Karpas-422 (cell line): Measurements from ENCODE around the gene RPL5. TPM values are rescaled to one million over a fixed set of nuclear protein-coding genes. Genes with fewer than 3 reads are reported as not detected.

Experiments
- DNase-seq: peaks from one replicate; pipeline ENCODE4 v3.0.0-alpha.2; 2015
- H2AFZ ChIP-seq: fragments of 200-600 bp; sonication (generic); 2 replicates; pipeline ENCODE4 v1.6.1; 2014; ENCODE audit warnings: antibody characterized with exemption, low read length, mixed read lengths
- H3K27ac ChIP-seq: fragments of 200-600 bp; sonication (generic); 2 replicates; pipeline ENCODE4 v1.5.1; 2014; ENCODE audit warnings: mild to moderate bottlenecking, low read length, moderate library complexity
- H3K27me3 ChIP-seq: fragments of 200-600 bp; sonication (generic); 2 replicates; pipeline ENCODE4 v1.6.1; 2014; ENCODE audit warnings: low read length, mixed read lengths
- H3K36me3 ChIP-seq: fragments of 200-600 bp; sonication (generic); 2 replicates; pipeline ENCODE4 v1.6.1; 2014; ENCODE audit warnings: low read length, mixed read lengths; ENCODE audit not compliant: insufficient read depth
- H3K4me1 ChIP-seq: fragments of 200-600 bp; sonication (generic); 2 replicates; pipeline ENCODE4 v1.6.1; 2014; ENCODE audit warnings: mild to moderate bottlenecking, low read length, mixed read lengths
- H3K4me2 ChIP-seq: fragments of 200-600 bp; sonication (generic); 2 replicates; pipeline ENCODE4 v1.6.1; 2014; ENCODE audit warnings: low read length, low read depth, mild to moderate bottlenecking; ENCODE audit not compliant: poor library complexity, severe bottlenecking
- H3K4me3 ChIP-seq: fragments of 200-600 bp; sonication (generic); 2 replicates; pipeline ENCODE4 v1.5.1; 2014; ENCODE audit warnings: mild to moderate bottlenecking, antibody characterized with exemption, low read length, mixed read lengths
- H3K79me2 ChIP-seq: fragments of 200-600 bp; sonication (generic); 2 replicates; pipeline ENCODE4 v1.6.1; 2014; ENCODE audit warnings: mild to moderate bottlenecking, low read length, mixed read lengths
- H3K9ac ChIP-seq: fragments of 200-600 bp; sonication (generic); 2 replicates; pipeline ENCODE4 v1.6.0; 2014; ENCODE audit warnings: low read length
- H3K9me2 ChIP-seq: fragments of 200-600 bp; sonication (generic), shearing (Covaris generic); replicated peaks from 2 replicates; pipeline ENCODE4 v1.6.0; 2014; ENCODE audit warnings: mild to moderate bottlenecking, low read length, moderate library complexity; ENCODE audit not compliant: insufficient read depth
- H3K9me3 ChIP-seq: fragments of 300-700, 200-600 bp; sonication (generic); 2 replicates; pipeline ENCODE4 v1.6.1; 2014; ENCODE audit warnings: low read length, mixed read lengths
- H4K20me1 ChIP-seq: fragments of 200-600 bp; sonication (generic); 2 replicates; pipeline ENCODE4 v1.6.1; 2014; ENCODE audit warnings: mild to moderate bottlenecking, antibody characterized with exemption, low read length, low read depth; ENCODE audit not compliant: insufficient read depth
- total RNA-seq: library from RNA; depleted of rRNA; stranded (reverse); fragments of >200 nt; shearing (Covaris generic); gene quantifications from 2 replicates; pipeline ENCODE4 v1.2.3, GENCODE V29; 2014; ENCODE audit warnings: low replicate concordance

RPL5 gene
- total RNA-seq, 1 experiment from 2014 or later, result 2,490 TPM

DNA sequence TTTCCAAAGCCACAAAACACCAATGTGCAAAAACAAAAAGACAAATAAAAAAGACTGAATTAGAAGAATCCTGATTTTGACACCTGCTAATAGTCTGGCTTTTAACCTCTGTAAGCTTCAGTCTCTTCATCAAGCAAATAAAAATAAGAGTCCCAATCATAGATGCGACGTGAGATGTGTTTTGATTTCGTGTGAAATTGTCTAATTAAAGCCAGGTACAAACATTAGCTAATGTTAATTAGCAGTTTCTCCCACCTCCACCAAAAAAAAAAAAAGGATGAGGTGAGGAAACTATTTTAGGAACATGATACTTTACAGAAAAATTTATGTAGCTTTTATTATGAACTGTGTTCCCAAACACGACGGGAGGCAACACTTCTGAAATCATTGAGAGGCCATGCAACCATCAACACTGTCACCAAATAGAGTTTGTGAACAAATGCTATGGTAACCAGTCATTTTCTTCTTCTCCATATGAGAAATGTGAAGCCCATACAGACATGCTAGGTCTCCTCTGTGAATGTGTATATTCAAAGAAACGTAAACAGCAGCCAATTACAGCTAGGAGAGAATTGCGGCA is 40.3 kb upstream of the RPL5 start:
- H3K79me2 ChIP-seq, result no peaks in the 10 kb centered on the region
- no peaks in the 10 kb centered on the region for H3K36me3 ChIP-seq
- H3K27ac ChIP-seq, result no peak overlapping the region
- H3K9me2 ChIP-seq, result no peaks in the 10 kb centered on the region
- H3K4me2 ChIP-seq, result no peak overlapping the region
- H3K9me3 ChIP-seq, result no peaks in the 10 kb centered on the region
- DNase-seq, result no peak
- H2AFZ ChIP-seq, result no peak overlapping the region
- no peak overlapping the region for H3K4me3 ChIP-seq
- no peaks in the 10 kb centered on the region; the same call in 1 of the 2 replicates for H3K27me3 ChIP-seq
- no peaks in the 10 kb centered on the region for H3K4me1 ChIP-seq
- no peak overlapping the region for H3K9ac ChIP-seq
- H4K20me1 ChIP-seq, result no peaks in the 10 kb centered on the region

DNA sequence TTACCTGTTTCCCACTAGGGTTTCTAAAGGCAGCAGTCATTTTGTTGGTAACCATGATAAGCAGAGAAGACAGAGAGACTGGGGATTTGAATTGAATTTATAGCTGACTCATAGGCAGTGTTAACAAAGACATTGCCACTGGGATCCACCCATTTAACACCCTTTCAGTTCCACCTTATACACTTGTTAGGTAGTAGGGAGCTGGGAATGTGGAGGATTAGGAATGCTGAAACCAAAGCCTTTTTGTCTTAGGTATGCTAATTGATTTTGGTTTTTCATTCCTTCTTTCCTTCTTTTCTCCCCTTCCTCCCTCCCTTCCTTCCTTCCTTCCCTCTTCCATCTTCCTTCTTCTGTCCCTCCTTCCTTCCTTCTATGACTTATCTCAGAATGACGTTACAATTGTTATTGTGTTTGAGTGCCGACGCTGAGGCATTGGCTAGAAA is 39.5 kb upstream of the RPL5 start:
- no peak overlapping the region for H2AFZ ChIP-seq
- H3K4me2 ChIP-seq, result no peak overlapping the region
- no peaks in the 10 kb centered on the region for H3K9me3 ChIP-seq
- no peaks in the 10 kb centered on the region for H4K20me1 ChIP-seq
- H3K9ac ChIP-seq, result no peak overlapping the region
- H3K9me2 ChIP-seq, result no peaks in the 10 kb centered on the region
- H3K27ac ChIP-seq, result no peak overlapping the region
- H3K4me1 ChIP-seq, result no peaks in the 10 kb centered on the region
- no peak for DNase-seq
- H3K4me3 ChIP-seq, result no peak overlapping the region
- H3K79me2 ChIP-seq, result no peaks in the 10 kb centered on the region
- H3K27me3 ChIP-seq, result no peaks in the 10 kb centered on the region
- H3K36me3 ChIP-seq, result no peaks in the 10 kb centered on the region

DNA sequence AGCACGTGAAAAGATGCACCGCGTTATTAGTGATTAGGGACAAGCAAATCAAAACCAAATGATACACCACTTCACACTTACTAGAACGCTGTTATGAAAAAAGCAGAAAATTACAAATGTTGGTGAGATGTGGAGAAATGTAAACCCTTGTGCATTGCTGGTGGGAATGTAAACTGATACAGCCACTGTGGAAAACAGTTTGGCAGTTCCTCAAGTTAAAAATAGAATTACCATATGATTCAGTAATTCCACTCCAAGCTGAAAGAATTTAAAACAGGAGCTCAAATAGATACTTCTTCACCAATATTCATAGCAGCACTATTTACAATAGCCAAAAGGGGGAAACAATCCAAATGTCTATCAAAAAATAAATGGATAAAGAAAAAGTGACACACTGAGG is 36.7 kb upstream of the RPL5 start:
- Histone ChIP-seq H3K36me3 (no peaks in the 10 kb centered on the region), H3K27ac (no peak overlapping the region), H3K9ac (no peak overlapping the region), H3K9me3 (no peaks in the 10 kb centered on the region), H4K20me1 (no peaks in the 10 kb centered on the region), H3K79me2 (no peaks in the 10 kb centered on the region), H3K9me2 (no peaks in the 10 kb centered on the region), H3K4me1 (no peaks in the 10 kb centered on the region), H3K4me2 (no peak overlapping the region), H2AFZ (no peak overlapping the region), H3K27me3 (no peaks in the 10 kb centered on the region), H3K4me3 (no peak overlapping the region)
- no peak for DNase-seq

DNA sequence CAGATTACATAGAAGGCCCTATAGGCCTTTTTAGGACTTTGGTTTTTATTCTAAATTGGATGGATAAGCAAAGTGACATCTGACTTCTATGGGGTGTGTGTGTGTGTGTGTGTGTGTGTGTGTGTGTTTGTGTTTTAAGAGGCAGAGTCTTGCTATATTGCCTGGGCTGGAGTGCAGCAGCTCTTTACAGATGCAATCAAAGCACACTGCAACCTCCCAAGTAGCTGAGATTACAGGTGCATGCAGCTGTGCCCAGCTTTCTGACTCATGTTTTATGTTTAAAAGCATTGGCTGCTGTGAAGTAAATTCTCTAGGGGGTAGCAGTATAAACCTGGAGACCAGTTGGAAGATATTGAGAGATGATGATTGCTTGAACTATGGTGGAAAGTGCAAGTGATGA is 34.5 kb upstream of the RPL5 start:
- H3K9me3 ChIP-seq, result no peaks in the 10 kb centered on the region
- H4K20me1 ChIP-seq, result no peaks in the 10 kb centered on the region

DNA sequence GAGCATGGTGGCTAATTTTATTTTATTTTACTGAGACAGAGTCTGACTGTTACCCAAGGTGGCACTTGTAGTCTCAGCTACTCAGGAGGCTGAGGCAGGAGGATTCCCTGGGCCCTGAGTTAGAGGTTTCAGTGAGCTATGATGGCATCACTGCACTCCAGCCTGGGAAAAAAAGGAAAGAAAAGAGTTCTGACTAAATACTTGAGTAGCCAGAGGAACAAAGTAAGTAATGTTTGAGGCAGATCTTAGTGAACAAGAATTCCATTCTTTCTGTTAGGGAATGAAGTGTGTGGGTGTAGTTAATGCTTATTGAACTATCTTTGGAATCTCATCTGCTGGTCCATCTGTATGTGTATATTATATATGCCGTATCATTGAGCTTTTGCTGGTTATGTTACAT is 33.9 kb upstream of the RPL5 start:
- Histone ChIP-seq H3K9me2 (no peaks in the 10 kb centered on the region), H4K20me1 (no peaks in the 10 kb centered on the region), H3K4me3 (no peak overlapping the region), H3K27ac (no peak overlapping the region), H3K27me3 (no peaks in the 10 kb centered on the region), H3K9me3 (no peaks in the 10 kb centered on the region), H3K4me1 (no peaks in the 10 kb centered on the region), H3K4me2 (no peak overlapping the region), H3K36me3 (no peaks in the 10 kb centered on the region), H3K9ac (no peak overlapping the region), H3K79me2 (no peaks in the 10 kb centered on the region), H2AFZ (no peak overlapping the region)
- no peak for DNase-seq

More for the DNA sequence above, 34.5 kb upstream of the RPL5 start:
- no peak overlapping the region for H3K9ac ChIP-seq
- no peaks in the 10 kb centered on the region for H3K27me3 ChIP-seq
- H3K9me2 ChIP-seq, result no peaks in the 10 kb centered on the region
- no peaks in the 10 kb centered on the region for H3K36me3 ChIP-seq
- H3K27ac ChIP-seq, result no peak overlapping the region
- no peak for DNase-seq
- no peak overlapping the region for H3K4me3 ChIP-seq
- no peak overlapping the region for H2AFZ ChIP-seq
- H3K79me2 ChIP-seq, result no peaks in the 10 kb centered on the region
- no peaks in the 10 kb centered on the region for H3K4me1 ChIP-seq
- H3K4me2 ChIP-seq, result no peak overlapping the region

DNA sequence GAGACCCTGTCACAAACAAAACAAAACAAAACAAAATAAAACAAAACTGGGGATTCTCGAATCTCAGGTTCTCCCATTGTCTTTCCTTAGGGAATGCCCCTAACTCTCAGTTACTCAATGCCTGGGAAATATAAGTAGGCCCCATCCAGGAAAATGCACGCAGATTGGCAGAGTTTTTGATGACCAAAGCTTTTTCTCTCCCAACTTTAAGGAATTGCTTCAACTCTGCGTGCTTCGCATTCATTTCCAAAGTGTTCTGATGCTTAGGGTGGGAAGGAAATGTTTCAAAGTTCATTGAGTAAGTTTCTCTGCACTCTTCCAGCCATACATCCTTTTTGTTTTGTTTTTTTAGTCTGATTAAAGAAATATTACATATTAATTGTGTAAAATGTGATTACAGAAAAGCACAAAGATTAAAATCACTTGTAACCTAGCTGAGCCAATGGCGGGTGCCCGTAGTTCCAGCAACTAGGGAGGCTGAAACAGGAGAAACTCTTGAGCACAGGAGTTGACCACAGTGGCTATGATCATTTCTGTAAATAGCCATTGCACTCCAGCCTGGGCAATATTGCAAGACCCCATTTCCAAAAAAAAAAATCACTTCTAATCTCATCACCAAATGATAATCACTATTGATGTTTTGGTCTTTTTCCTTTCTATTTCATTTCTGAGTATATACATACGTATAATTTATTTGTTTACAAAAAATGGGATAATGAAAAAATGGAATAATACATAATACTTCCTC is 28.5 kb upstream of the RPL5 start:
- Histone ChIP-seq H3K27ac (no peak overlapping the region), H2AFZ (no peak overlapping the region)

DNA sequence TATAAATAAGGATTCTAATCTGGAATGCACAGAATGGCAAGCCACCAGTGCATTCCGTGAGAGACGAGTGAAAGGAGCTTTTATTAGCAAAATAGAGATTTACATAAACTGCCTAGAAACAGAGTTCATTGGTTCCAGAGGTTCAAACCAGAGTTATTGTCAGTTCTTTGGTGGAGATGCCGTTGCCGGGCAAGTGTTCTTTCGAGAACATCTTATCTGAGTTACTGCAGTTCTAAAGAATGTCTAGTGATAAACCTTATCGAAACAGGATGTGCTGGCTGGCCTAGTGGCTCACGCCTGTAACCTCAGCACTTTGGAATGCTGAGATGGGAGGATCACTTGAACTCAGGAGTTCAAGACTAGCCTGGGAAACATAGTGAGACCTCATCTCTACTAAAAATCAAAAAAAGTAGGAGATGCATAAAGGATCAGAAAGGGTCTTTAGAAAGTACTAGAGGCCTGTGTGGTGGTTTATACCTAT is 27.1 kb upstream of the RPL5 start:
- Histone ChIP-seq H3K4me1 (no peaks in the 10 kb centered on the region), H3K4me3 (no peak overlapping the region), H3K27ac (no peak overlapping the region), H3K9me3 (no peaks in the 10 kb centered on the region), H4K20me1 (no peaks in the 10 kb centered on the region), H2AFZ (peak overlapping the region; percentile 37; the same call in 1 of the 2 replicates), H3K4me2 (no peak overlapping the region), H3K27me3 (no peaks in the 10 kb centered on the region), H3K9me2 (no peaks in the 10 kb centered on the region), H3K79me2 (no peaks in the 10 kb centered on the region), H3K9ac (no peak overlapping the region), H3K36me3 (no peaks in the 10 kb centered on the region)
- DNase-seq, result peak; percentile 57

More for the DNA sequence above, 28.5 kb upstream of the RPL5 start:
- H3K4me2 ChIP-seq, result no peak overlapping the region
- no peaks in the 10 kb centered on the region for H3K9me2 ChIP-seq
- H3K4me1 ChIP-seq, result no peaks in the 10 kb centered on the region
- no peaks in the 10 kb centered on the region for H4K20me1 ChIP-seq
- no peak overlapping the region for H3K9ac ChIP-seq
- no peaks in the 10 kb centered on the region for H3K79me2 ChIP-seq
- H3K36me3 ChIP-seq, result no peaks in the 10 kb centered on the region
- H3K4me3 ChIP-seq, result no peak overlapping the region
- DNase-seq, result no peak
- no peaks in the 10 kb centered on the region for H3K27me3 ChIP-seq
- H3K9me3 ChIP-seq, result no peaks in the 10 kb centered on the region

DNA sequence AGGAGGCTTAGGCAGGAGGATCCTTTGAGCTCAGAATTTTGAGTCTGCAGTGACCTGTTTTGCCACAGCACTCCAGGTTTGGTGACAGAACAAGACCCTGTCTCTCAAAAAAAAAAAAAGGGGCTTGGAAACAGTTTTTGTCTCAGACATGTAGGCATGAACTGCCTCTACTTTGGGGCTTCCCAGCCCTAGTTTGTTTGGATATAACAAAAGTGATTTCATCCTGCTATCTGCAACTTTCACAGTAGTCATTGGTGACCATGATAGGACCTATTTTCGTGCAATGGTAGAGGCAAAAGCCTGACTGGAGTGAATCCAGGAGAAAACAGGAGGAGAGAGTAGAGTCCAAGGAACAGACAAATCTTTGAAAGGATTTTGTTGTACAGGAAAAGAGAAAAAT is 26.6 kb upstream of the RPL5 start:
- no peaks in the 10 kb centered on the region for H4K20me1 ChIP-seq
- no peak overlapping the region for H2AFZ ChIP-seq
- H3K4me1 ChIP-seq, result no peaks in the 10 kb centered on the region
- DNase-seq, result no peak
- no peaks in the 10 kb centered on the region for H3K9me2 ChIP-seq
- H3K27ac ChIP-seq, result no peak overlapping the region
- no peak overlapping the region for H3K4me2 ChIP-seq
- H3K9me3 ChIP-seq, result no peaks in the 10 kb centered on the region
- no peak overlapping the region for H3K4me3 ChIP-seq
- H3K27me3 ChIP-seq, result no peaks in the 10 kb centered on the region
- no peaks in the 10 kb centered on the region for H3K36me3 ChIP-seq
- H3K9ac ChIP-seq, result no peak overlapping the region
- no peaks in the 10 kb centered on the region for H3K79me2 ChIP-seq
